Smooth muscle cell (in vitro differentiated cells): ENCODE data around the gene MLST8. TPM values are rescaled to one million over a fixed set of nuclear protein-coding genes. Genes with fewer than 3 reads are reported as not detected.

Source experiments
- DNase-seq: peaks from one replicate; lab custom pipeline; 2025; ENCODE audit not compliant: unreplicated experiment; lab: John Stamatoyannopoulos, UW
- H2AFZ ChIP-seq: fragments of 200-600 bp; sonication (generic); 2 replicates; pipeline ENCODE4 v1.6.0; 2016; ENCODE audit warnings: antibody characterized with exemption, low read depth, mild to moderate bottlenecking
- H3F3A ChIP-seq: fragments of 200-600 bp; sonication (generic); 2 replicates; pipeline ENCODE4 v1.6.0; 2017; ENCODE audit warnings: antibody characterized with exemption, low read depth
- H3K27ac ChIP-seq: fragments of 200-600 bp; sonication (generic); 2 replicates; pipeline ENCODE4 v1.5.1; 2016; ENCODE audit warnings: low read depth, mild to moderate bottlenecking
- H3K27me3 ChIP-seq: fragments of 200-600 bp; sonication (generic); 2 replicates; pipeline ENCODE4 v1.6.1; 2016; ENCODE audit warnings: low read depth, mild to moderate bottlenecking
- H3K36me3 ChIP-seq: fragments of 200-600 bp; sonication (generic); 2 replicates; pipeline ENCODE4 v1.5.1; 2016; ENCODE audit warnings: low read depth
- H3K4me1 ChIP-seq: fragments of 200-600 bp; sonication (generic); 2 replicates; pipeline ENCODE4 v1.5.1; 2016; ENCODE audit warnings: low read depth
- H3K4me2 ChIP-seq: fragments of 200-600 bp; sonication (generic); 2 replicates; pipeline ENCODE4 v1.6.0; 2016; ENCODE audit warnings: mild to moderate bottlenecking
- H3K4me3 ChIP-seq: fragments of 200-600 bp; sonication (generic); 2 replicates; pipeline ENCODE4 v1.5.1; 2016; ENCODE audit warnings: mild to moderate bottlenecking
- H3K79me2 ChIP-seq: fragments of 200-600 bp; sonication (generic); 2 replicates; pipeline ENCODE4 v1.6.0; 2016; ENCODE audit warnings: low read depth, mild to moderate bottlenecking
- H3K9ac ChIP-seq: fragments of 200-600 bp; sonication (generic); 2 replicates; pipeline ENCODE4 v1.6.0; 2016; ENCODE audit warnings: low read depth
- H3K9me3 ChIP-seq: fragments of 200-600 bp; sonication (generic); replicated peaks from 2 replicates; pipeline ENCODE4 v1.5.1; 2016; ENCODE audit warnings: low read depth
- H4K20me1 ChIP-seq: fragments of 200-600 bp; sonication (generic); 2 replicates; pipeline ENCODE4 v1.6.0; 2016; ENCODE audit warnings: low read depth
- CTCF ChIP-seq: fragments of 200-600 bp; sonication (generic); IDR thresholded peaks from 2 replicates; pipeline ENCODE4 v1.5.1; 2017; ENCODE audit warnings: borderline replicate concordance, mild to moderate bottlenecking, antibody characterized with exemption; ENCODE audit not compliant: insufficient read depth, poor library complexity, severe bottlenecking
- WGBS: methylation state at CpG from one replicate; pipeline ENCODE4 v1.1.7; 2016; ENCODE audit warnings: low lambda C conversion rate; 5-methylcytosine and 5-hydroxymethylcytosine counted together
- polyA plus RNA-seq: library from polyadenylated mRNA; unstranded; fragments of >200 nt; fragmentation: Nextera tagmentation; extraction: Ambion mirVana; gene quantifications from 2 replicates; pipeline ENCODE4 v1.2.1, GENCODE V29; 2016
- total RNA-seq: library from RNA; depleted of rRNA; stranded (reverse); fragments of >200 nt; gene quantifications from 2 replicates; pipeline ENCODE4 v1.2.3, GENCODE V29; 2014

MLST8 gene
- total and polyA plus RNA-seq, 2 experiments from 2014 or later: 37.2 to 67.0 TPM

- Histone ChIP-seq H3K4me1 (no peaks in the 10 kb centered on the region), H3K36me3 (no peaks in the 10 kb centered on the region), H3F3A (no peaks in the 10 kb centered on the region), H2AFZ (no peak overlapping the region), H3K27ac (no peak overlapping the region), H4K20me1 (no peaks in the 10 kb centered on the region), H3K27me3 (no peaks in the 10 kb centered on the region), H3K9ac (no peak overlapping the region), H3K79me2 (no peaks in the 10 kb centered on the region), H3K9me3 (no peaks in the 10 kb centered on the region), H3K4me3 (no peak overlapping the region), H3K4me2 (no peak overlapping the region)
- WGBS: 73% methylated on average over 8 of the region's 50 CpGs
- no peak for DNase-seq
- no peak for TF ChIP-seq CTCF
Measured at GRCh38 chr16:2179107-2179501, 26.1 kb upstream of the MLST8 start.

GRCh38 chr16:2179576-2179975, 25.7 kb upstream of the MLST8 start:
- Histone ChIP-seq H3K9me3 (no peaks in the 10 kb centered on the region), H3F3A (no peaks in the 10 kb centered on the region), H3K9ac (no peak overlapping the region), H3K4me2 (no peak overlapping the region), H4K20me1 (no peaks in the 10 kb centered on the region), H3K27me3 (no peaks in the 10 kb centered on the region), H3K79me2 (no peaks in the 10 kb centered on the region), H3K4me3 (no peak overlapping the region), H2AFZ (no peak overlapping the region), H3K36me3 (no peaks in the 10 kb centered on the region), H3K27ac (no peak overlapping the region), H3K4me1 (no peaks in the 10 kb centered on the region)
- no peak for DNase-seq
- over 99% methylated on average over 25 of the region's 31 CpGs for WGBS
- no peak for TF ChIP-seq CTCF

GRCh38 chr16:2180461-2180860, 24.8 kb upstream of the MLST8 start:
- H3K9ac ChIP-seq: no peak overlapping the region
- no peak for DNase-seq
- no peak overlapping the region for H3K4me3 ChIP-seq
- H3K9me3 ChIP-seq: no peaks in the 10 kb centered on the region
- H3K36me3 ChIP-seq: no peaks in the 10 kb centered on the region
- no peak overlapping the region for H2AFZ ChIP-seq
- H3K4me1 ChIP-seq: no peaks in the 10 kb centered on the region
- 94% methylated on average over 18 of the region's 43 CpGs for WGBS
- H3K4me2 ChIP-seq: no peak overlapping the region
- no peaks in the 10 kb centered on the region for H3K79me2 ChIP-seq
- no peaks in the 10 kb centered on the region for H3F3A ChIP-seq
- no peaks in the 10 kb centered on the region for H3K27me3 ChIP-seq
- no peak for TF ChIP-seq CTCF
- H3K27ac ChIP-seq: no peak overlapping the region
- no peaks in the 10 kb centered on the region for H4K20me1 ChIP-seq
